ENCODE data around the gene GPR15LG.
"Not testable (repeated sequence)": the region's sequence is repeated elsewhere in the genome, so short reads cannot be mapped to it uniquely, and the experiment has no call there.

- TF ChIP-seq TCF7L2 (IDR thresholded peaks at IDR 0.05; ENCODE audit: borderline replicate concordance, extremely low read depth, insufficient read depth, insufficient read length); CTCF (IDR thresholded peaks at IDR 0.05 in 2 of 3, conservative IDR thresholded peaks at IDR 0.05 in 1 of 3; ENCODE audit: borderline replicate concordance in 1 of 3, insufficient read depth in 1 of 3, low read depth in 2 of 3, low read length in 2 of 3); EZH2 (IDR thresholded peaks at IDR 0.05); ELF1 (IDR thresholded peaks at IDR 0.05; ENCODE audit: borderline replicate concordance, low read depth); REST (IDR thresholded peaks at IDR 0.05; ENCODE audit: low read depth); YY1 (IDR thresholded peaks at IDR 0.05; ENCODE audit: extremely low read depth, insufficient replicate concordance, low read depth, low read length); EZH2phosphoT487 (IDR thresholded peaks at IDR 0.05; ENCODE audit: borderline replicate concordance): not testable (repeated sequence)
These were observed 5.2 kb upstream of the GPR15LG start for GRCh38 chr10:84168382-84168781.
